Choroid plexus epithelial cell (primary cell): ENCODE results near the gene ADORA1.

Experiments used
- DNase-seq: peaks from one replicate; pipeline ENCODE4 v3.0.0-alpha.2; 2010; ENCODE audit warnings: low read depth
- H3K4me3 ChIP-seq: 2 replicates; pipeline ENCODE4 v1.5.1; 2011; ENCODE audit warnings: low read depth, mild to moderate bottlenecking, control low read depth, low read length, moderate library complexity
- TF ChIP-seq, protein P1 (sequence below): conservative IDR thresholded peaks from 2 replicates; pipeline ENCODE4 v1.5.1; 2011; ENCODE audit warnings: low read depth, mild to moderate bottlenecking, control low read depth, inconsistent platforms, low read length, moderate library complexity

The ADORA1 gene

GRCh38 chr1:203140743-203141520 lies 13.4 kb downstream of the ADORA1 start:
- TF ChIP-seq, protein P1, sequence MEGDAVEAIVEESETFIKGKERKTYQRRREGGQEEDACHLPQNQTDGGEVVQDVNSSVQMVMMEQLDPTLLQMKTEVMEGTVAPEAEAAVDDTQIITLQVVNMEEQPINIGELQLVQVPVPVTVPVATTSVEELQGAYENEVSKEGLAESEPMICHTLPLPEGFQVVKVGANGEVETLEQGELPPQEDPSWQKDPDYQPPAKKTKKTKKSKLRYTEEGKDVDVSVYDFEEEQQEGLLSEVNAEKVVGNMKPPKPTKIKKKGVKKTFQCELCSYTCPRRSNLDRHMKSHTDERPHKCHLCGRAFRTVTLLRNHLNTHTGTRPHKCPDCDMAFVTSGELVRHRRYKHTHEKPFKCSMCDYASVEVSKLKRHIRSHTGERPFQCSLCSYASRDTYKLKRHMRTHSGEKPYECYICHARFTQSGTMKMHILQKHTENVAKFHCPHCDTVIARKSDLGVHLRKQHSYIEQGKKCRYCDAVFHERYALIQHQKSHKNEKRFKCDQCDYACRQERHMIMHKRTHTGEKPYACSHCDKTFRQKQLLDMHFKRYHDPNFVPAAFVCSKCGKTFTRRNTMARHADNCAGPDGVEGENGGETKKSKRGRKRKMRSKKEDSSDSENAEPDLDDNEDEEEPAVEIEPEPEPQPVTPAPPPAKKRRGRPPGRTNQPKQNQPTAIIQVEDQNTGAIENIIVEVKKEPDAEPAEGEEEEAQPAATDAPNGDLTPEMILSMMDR = no peak
- DNase-seq = no peak
- H3K4me3 ChIP-seq = no peak overlapping the region

GRCh38 chr1:203142124-203142523 lies 14.6 kb downstream of the ADORA1 start:
- DNase-seq = no peak
- H3K4me3 ChIP-seq = no peak overlapping the region
- TF ChIP-seq, protein P1 = no peak

DNA sequence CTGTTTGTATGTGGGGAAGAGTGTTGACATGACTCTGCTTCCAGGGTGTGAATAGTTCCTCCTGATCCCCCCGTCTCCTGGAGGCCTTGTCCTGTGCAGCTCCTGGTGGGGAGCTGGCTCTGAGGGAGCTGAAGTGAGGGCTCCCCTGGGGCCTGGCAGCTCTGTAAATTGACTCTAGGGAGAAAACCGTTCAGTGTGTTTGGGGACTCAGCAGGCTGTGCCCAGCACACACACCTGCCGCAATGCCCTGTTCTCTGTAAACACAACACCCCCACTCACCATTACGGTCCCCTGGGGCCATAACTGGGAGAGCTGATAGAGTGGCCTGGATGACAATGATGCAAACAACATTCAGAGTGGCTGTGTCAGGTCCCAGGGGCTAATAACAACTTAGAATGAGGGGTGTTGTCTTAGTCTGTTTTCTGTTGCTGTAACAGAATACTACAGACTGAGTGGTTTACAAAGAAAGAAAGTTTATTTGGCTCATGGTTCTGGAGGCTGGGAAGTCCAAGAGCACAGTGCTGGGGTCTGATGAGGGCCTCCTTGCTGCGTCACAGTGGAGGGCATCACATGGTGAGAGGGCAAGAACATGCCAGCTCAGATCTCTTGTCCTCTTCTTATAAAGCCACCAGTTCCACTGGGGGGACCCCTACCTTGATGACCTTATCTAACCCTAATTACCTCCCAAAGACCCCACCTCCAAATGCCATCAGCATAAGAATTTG lies 15.3 kb downstream of the ADORA1 start:
- TF ChIP-seq, protein P1 = no peak
- DNase-seq = no peak
- no peak overlapping the region for H3K4me3 ChIP-seq

DNA sequence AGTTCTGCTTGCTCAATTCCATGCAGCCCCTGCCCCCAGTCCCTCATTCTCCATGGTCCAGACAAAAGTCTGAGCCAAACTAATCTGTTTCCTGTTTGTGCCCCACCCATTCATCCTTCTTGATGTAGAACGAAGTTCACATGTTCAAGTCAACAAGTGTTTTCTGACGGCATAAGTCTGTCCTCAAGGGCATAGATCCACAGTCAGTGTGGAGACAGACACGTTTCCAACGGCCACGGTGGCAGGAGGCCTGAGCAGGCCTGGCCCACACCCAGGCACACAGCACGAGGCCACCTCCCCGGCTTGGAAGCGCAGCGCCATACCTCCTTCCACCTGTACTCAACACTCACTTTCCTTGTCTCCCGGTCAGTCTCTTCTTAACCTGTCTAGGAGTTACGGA lies 16.1 kb downstream of the ADORA1 start:
- TF ChIP-seq, protein P1 = no peak
- no peak for DNase-seq

GRCh38 chr1:203144661-203145060 lies 17.1 kb downstream of the ADORA1 start:
- no peak for DNase-seq
- TF ChIP-seq, protein P1 = no peak
- no peak overlapping the region for H3K4me3 ChIP-seq

More for the DNA sequence above, 16.1 kb downstream of the ADORA1 start:
- no peak overlapping the region for H3K4me3 ChIP-seq

- no peak for DNase-seq
- no peak overlapping the region for H3K4me3 ChIP-seq
- TF ChIP-seq, protein P1 = no peak
These were observed 18.0 kb downstream of the ADORA1 start for GRCh38 chr1:203145321-203146041.
